ENCODE data around the gene NUP37. TPM values are rescaled to one million over a fixed set of nuclear protein-coding genes. Genes with fewer than 3 reads are reported as not detected.

NUP37 gene
- total RNA-seq, 1 donor from 2014 or later = 17.1 TPM

DNA sequence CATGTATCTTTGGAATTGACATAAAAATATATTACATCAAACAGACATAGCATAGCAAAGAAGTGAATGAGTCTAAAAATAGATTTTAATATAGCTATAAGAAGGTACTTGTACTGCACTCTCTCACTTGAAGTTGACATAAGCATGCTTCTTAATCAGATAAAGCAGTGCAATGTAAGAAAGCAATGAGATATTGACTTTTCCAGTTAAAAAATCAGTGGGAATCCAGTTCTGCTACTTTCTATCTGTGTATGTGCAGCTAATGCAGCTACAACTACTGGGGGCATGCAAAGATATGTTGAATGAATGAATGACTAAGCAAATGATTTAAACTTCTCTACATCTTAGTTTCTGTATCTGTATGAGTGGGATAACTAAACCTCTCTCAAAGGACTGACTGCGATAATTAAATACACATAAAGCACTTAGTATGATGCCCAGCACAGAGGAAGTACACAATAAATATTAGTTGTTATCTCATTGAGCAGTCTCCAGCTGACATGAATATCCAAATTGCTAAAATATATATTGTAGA lies 68.4 kb downstream of the NUP37 start:
- DNase-seq = no peak
- intact Hi-C loops (cut with DNase I) = no loop called here
- no peak for ATAC-seq (ENCODE audit: poor library complexity)

DNA sequence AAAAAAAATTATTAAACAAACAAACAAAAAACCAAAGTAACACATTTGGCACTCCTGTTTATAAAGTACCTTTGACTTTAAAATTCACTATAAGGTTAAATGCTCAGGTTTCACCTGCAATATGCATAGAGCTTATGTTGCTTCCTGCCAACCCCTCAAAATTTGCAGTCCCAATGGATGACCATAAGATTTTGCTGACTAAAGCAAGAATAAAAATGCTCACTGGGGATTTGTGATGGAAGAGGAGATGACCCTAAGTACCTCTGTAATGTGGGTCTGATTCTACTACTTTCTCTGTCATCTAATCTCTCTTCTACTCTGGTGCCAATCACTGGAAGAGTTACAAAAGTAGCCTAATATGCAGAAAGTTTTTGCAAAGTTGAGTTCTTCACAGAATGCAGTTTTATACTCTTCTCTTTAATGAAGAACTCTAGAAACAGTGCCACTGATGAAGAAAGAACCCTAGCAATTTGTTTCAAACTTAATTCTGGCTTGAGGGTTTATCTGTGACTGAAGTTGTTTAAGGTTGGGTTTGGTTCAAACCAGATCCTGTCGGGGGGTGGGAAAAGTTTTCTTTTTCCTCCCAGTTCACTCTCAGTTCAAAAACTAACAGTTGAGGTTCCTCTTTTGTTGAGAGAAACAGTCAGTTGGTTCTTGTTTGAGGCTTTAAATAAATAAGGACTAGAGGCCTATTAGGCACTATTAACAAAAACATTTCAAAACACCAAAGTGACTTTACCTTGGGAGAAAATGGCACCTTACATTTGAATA lies 69.1 kb downstream of the NUP37 start:
- intact Hi-C loops (cut with DNase I) = no loop called here
- no peak for DNase-seq
- no peak for ATAC-seq (ENCODE audit: poor library complexity)

DNA sequence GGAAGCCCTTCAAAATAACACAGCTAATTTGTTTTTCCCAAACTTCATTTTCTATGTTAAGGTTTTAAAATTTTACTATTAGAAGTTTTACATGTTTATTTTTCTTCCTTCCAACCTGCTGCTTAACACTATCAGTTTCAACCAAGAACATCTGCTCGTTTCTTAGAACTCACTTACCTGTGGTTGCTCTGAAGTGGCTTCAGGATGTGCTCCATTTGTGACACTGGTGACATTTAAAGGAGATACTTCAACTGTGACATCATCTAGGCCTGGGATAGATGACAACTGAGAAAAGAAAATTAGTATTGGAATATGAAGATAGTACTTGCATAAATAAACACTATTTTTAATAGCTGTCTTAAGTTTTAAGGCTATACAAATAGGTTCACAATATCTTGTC lies 76.0 kb downstream of the NUP37 start:
- no peak for DNase-seq
- no peak for ATAC-seq (ENCODE audit: poor library complexity)
- intact Hi-C loops (cut with DNase I) = no loop called here

- DNase-seq (no peak), ATAC-seq (ENCODE audit: poor library complexity) (no peak)
- intact Hi-C loops (cut with DNase I) = no loop called here
Observed at GRCh38 chr12:102033991-102034745, 85.7 kb downstream of the NUP37 start.

GRCh38 chr12:102031852-102032251 lies 88.1 kb downstream of the NUP37 start:
- intact Hi-C loops (cut with DNase I) = no loop called here
- ATAC-seq (ENCODE audit: poor library complexity) (no peak), DNase-seq (no peak)

DNA sequence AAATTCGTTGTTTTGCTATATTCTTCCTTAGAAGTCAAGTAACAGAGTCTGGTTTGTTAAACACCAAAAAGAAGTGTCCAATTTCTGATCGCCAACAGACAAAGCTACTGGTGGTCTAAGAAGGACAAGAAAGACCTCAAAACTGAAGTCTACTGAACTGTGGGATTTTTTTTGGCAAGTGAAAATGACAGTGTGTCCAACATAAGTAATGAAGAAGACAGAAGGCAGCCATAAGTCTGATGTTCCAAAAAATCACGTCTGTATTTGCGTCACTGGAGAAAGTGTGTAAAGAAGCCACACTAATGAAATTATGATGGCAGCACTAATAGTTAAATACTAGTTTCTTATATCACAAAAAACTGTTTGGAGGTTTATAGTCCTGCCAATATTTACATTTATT lies 90.8 kb downstream of the NUP37 start:
- ATAC-seq (ENCODE audit: poor library complexity) (no peak), DNase-seq (no peak)
- intact Hi-C loops (cut with DNase I) = no loop called here

DNA sequence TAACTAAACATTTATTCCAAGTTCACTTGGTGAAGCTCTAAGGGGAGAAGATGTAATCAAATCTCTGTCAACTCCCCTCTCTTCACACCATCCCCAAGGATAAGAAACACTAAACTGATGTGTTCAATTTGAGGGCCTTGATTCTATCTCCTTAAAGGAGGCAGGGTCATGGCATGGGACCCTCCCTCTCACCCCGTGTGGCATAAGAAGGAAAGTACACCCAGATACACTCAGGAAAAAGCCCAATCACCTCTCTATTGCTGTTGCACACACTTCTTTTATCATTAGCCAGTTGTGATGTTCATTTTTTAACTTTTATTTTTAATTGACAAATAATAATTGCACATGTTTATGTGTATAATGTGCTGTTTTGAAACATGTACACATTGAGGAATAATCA lies 93.2 kb downstream of the NUP37 start:
- ATAC-seq (ENCODE audit: poor library complexity) = no peak
- intact Hi-C loops (cut with DNase I) = no loop called here

GRCh38 chr12:102024765-102025164 lies 95.1 kb downstream of the NUP37 start:
- DNase-seq = no peak
- no peak for ATAC-seq (ENCODE audit: poor library complexity)
- intact Hi-C loops (cut with DNase I) = no loop called here

More for the DNA sequence above, 93.2 kb downstream of the NUP37 start:
- no peak for DNase-seq

GRCh38 chr12:102023343-102023930 lies 96.5 kb downstream of the NUP37 start:
- DNase-seq = no peak
- ATAC-seq (ENCODE audit: poor library complexity) = no peak
- intact Hi-C loops (cut with DNase I) = no loop called here

Other genes with a start within 250 kb of the NUP37 start
- 5.0 TPM for gene DRAM1, start 242.5 kb downstream of the NUP37 start, total RNA-seq
- gene WASHC3, start 58.1 kb downstream of the NUP37 start, total RNA-seq = 31.9 TPM
- 0.24 TPM for gene PARPBP, start 69 bp upstream of the NUP37 start, total RNA-seq
- gene PMCH, start 77.7 kb upstream of the NUP37 start, total RNA-seq = not detected